IPS-15b (cell line): ENCODE measurements around the gene VSIG10L.

ENCODE experiments used
- H3K27me3 ChIP-seq: one replicate; pipeline ENCODE4 v1.6.1; 2013; ENCODE audit warnings: low read length; ENCODE audit not compliant: control insufficient read depth, insufficient read depth
- H3K36me3 ChIP-seq: one replicate; pipeline ENCODE4 v1.6.1; 2013; ENCODE audit warnings: low read length; ENCODE audit not compliant: control insufficient read depth, insufficient read depth
- H3K4me1 ChIP-seq: one replicate; pipeline ENCODE4 v1.6.1; 2013; ENCODE audit warnings: mild to moderate bottlenecking, low read length; ENCODE audit not compliant: control insufficient read depth, insufficient read depth
- H3K4me3 ChIP-seq: one replicate; pipeline ENCODE4 v1.5.1; 2013; ENCODE audit warnings: low read depth, low read length
- H3K9ac ChIP-seq: one replicate; pipeline ENCODE4 v1.6.1; 2013; ENCODE audit warnings: low read depth, mild to moderate bottlenecking, low read length
- H3K9me3 ChIP-seq: one replicate; pipeline ENCODE4 v1.6.1; 2013; ENCODE audit warnings: mild to moderate bottlenecking, low read length; ENCODE audit not compliant: control insufficient read depth, insufficient read depth

The VSIG10L gene

DNA sequence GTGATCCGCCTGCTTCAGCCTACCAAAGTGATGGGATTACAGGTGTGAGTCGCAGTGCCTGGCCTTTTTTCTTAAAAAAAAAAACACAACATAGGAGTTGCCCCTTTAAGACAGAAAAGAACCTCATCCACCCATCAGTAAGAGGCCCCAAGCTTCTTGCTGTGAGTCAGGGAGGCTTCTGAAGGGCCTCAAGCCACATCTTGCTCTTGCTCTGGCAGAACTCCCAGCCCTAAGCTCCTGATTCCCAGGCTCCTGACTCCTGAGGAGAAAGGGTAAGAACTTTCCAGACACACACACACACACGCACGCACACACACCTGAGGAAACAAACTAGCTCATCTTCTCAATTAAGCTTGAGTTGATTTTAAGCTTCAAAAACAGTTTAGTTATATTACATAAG is 17.4 kb upstream of the VSIG10L start:
- Histone ChIP-seq H3K27me3 (no peaks in the 10 kb centered on the region), H3K4me3 (no peak overlapping the region), H3K9ac (no peak overlapping the region), H3K9me3 (no peaks in the 10 kb centered on the region), H3K36me3 (no peaks in the 10 kb centered on the region), H3K4me1 (peaks cover 10% of the 10 kb centered on the region)

DNA sequence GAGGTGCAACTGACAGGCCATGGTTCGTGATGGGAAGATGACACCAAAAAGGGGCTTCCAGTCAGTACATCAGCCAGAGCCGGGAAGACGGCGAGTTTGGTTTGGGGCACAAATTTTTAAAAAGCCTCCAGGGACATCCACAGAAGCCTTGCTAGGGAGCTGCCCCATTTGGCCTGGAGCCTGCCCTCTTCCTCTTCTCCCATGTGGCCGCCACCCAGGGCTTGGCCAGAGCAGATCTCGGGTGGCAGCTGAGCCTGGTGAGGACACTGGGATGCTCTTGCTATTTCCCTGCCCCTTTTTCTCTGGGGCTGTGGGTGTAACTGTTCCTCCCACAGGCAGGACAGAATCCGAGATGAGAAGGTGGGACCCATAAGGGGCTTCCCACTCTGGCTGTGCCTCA is 16.0 kb upstream of the VSIG10L start:
- Histone ChIP-seq H3K4me3 (no peak overlapping the region), H3K9me3 (no peaks in the 10 kb centered on the region), H3K27me3 (no peaks in the 10 kb centered on the region), H3K36me3 (no peaks in the 10 kb centered on the region), H3K9ac (no peak overlapping the region), H3K4me1 (peaks cover 13% of the 10 kb centered on the region)

DNA sequence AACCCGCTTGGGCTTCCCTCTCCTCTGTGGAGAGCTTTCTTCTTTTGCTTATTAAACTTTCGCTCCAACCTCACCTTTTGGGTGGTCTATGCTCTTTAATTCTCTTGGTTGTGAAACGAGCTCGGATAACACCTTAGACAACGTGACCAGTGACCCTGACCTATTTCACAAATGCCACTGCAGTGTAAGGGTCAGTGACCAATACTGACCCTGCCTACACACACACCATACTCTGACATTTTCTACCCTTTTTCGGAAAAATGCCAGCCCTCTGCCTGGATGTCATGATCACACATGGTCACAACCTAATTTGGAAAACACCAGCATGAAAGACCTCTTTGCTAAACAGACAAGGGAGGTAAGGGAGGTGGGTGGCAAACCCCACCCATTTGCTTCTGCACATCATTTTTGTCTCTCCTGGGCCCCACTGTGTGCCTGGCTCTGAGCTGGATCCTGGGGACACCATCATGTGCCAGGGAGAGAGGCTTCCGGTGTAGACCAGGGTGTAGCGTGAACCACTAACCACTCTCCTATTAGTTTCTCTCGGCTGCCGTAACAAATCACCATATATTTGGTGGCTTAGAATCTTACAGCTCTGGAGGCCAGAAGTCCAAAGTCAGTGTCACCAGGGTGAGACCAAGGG is 14.3 kb upstream of the VSIG10L start:
- no peaks in the 10 kb centered on the region for H3K9me3 ChIP-seq
- H3K4me1 ChIP-seq, result peaks cover 9% of the 10 kb centered on the region
- H3K36me3 ChIP-seq, result peaks cover 2% of the 10 kb centered on the region
- H3K9ac ChIP-seq, result no peak overlapping the region
- no peaks in the 10 kb centered on the region for H3K27me3 ChIP-seq
- H3K4me3 ChIP-seq, result no peak overlapping the region

DNA sequence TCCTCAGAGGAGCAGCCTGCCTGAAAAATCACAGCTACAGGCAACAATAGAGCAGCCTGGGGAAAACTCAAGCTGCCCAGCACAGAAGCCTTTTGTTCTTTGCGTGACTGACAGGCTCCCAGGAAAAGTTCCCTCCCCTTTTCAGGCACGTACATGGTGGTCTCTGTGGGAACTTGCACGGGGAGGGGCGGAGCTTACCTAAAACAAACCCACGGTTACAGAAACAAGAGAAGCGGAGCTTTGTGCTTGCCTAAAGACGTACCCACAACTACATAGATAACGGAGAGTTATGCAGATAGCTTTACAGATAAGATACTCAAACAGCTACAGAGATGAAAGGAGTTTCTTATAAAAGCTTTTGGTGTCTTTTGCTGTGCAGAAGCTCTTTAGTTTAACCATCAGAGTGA is 12.8 kb upstream of the VSIG10L start:
- Histone ChIP-seq H3K4me1 (peaks cover 9% of the 10 kb centered on the region), H3K9ac (no peak overlapping the region), H3K36me3 (peaks cover 5% of the 10 kb centered on the region), H3K4me3 (no peak overlapping the region), H3K27me3 (no peaks in the 10 kb centered on the region), H3K9me3 (no peaks in the 10 kb centered on the region)

DNA sequence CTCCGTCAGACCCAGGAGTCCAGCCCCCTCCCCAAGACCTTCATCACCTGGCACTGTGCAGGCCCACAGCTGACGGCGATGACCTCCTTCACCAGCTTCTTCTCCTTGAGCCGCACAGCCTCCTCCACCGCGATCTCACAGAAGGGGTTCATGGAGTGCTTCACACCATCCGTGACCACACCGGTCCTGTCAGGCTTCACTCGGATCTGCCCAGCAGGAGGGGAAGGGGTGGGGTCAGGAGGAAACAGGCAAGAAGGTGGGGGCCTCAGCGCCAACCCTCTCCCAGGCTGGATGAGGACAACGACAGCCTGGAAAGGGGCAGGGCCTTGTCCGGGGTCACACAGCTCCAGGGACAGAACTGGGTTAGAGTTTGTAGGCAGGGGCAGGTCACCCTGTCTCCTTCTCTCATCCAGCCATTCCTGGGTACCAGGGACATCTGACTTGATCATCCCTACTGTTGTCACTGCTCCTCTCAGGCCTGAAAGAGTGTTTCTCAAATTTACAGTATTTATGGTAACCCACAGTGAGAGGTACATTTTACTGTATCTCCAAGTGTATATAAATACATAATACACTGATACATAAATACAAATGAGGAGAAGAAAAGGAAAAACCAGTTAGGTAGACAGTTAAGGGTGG is 12.3 kb upstream of the VSIG10L start:
- H3K4me1 ChIP-seq, result peaks cover 9% of the 10 kb centered on the region
- H3K4me3 ChIP-seq, result no peak overlapping the region
- no peak overlapping the region for H3K9ac ChIP-seq
- H3K27me3 ChIP-seq, result no peaks in the 10 kb centered on the region
- H3K36me3 ChIP-seq, result peaks cover 5% of the 10 kb centered on the region
- H3K9me3 ChIP-seq, result no peaks in the 10 kb centered on the region

DNA sequence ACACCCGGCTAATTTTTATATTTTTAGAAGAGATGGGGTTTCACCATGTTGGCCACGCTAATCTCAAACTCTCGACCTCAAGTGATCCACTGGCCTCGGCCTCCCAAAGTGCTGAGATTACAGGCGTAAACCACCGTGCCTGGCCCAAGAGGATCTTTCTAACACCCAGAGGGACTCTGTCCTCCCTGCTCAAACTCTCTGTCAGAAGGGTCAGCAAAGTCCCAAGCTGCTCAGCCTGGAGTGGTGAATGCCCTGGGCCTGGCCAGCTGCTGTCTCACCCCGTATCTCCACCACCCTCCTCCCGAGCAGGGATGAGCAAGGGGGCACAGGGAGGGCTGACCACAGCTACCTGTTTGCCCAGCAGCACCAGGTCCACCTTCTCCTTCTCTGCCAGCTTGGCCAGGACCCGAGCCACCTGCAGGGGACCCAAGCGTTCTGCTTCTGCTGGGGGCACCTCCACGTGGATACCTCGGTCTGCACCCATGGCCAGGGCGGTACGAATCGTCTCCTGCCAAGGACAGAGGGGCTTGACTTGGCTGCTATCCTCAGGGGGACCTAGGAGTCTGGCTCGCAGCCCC is 10.9 kb upstream of the VSIG10L start:
- no peak overlapping the region for H3K9ac ChIP-seq
- H3K9me3 ChIP-seq, result no peaks in the 10 kb centered on the region
- H3K4me1 ChIP-seq, result peaks cover 9% of the 10 kb centered on the region

DNA sequence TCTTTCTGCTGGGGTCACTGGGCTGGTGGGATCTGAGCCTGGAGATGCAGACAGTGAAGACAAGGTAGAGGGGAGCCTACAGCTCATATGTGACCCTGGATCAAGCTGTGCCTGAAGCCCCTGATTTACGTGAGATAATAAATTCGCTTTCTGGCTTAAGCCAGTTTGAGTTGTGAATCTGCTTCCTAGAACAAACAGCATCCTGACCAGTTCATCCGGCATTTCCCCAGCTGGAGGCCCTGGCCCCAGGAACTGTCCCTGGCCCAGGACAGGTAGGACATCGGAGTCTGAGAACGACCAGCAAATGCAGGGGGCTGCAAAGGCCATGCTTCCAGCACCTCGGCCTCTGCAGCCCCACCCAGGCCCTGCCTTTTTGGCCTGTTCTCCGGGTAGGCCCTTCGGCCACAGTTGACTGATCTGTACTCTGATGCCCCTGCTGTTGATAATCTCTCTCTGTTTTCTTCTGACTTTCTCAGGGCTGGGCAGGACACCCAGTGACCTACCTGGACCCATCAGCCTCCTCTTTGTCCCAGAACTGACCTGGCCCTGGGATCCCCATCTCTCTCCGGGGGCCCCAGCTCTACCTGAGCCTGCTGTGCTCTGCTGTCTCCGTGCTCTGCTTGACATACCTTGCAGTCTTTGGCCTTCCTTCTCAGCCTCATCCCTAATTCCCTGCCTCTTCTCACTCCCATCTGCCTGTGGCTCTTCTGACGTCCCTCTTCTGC is 9.5 kb upstream of the VSIG10L start:
- Histone ChIP-seq H3K4me3 (no peak overlapping the region), H3K36me3 (peaks cover 5% of the 10 kb centered on the region)

More for the DNA sequence above, 10.9 kb upstream of the VSIG10L start:
- Histone ChIP-seq H3K4me3 (no peak overlapping the region), H3K36me3 (peaks cover 5% of the 10 kb centered on the region), H3K27me3 (no peaks in the 10 kb centered on the region)

DNA sequence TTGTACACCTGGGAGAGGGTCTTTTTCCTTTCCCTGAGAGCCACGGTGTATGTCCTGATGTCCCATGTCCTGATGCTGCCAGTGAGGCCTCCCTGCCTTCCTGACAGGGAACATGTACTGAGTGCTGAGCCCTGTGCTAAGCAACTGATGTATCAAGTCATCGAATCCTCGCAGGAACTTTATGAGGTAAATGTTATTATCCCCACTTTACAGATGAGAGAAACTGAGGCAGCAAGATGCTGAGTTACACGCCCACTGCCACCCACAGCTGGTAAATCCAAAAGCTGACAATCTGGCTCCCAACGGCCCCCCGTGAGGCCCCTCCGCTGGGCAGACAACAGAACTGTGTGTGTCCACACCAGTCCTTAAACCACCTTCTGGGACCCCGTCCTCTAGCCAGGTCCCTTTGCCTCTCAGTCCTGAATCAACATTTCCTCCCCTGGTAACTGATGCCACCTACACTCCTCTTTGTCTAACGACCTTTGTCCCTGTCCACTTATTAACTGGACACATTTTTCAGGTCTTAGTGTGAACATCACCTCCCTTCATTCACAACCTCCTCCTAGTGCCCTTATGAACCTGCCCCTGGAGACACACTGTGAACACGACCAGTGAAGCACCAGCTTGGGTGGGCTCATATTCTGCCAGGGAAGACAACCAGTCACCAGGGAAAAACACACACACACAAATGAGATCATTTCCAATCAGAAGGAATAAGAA is 5.4 kb upstream of the VSIG10L start:
- Histone ChIP-seq H3K4me3 (no peak overlapping the region), H3K9ac (no peak overlapping the region), H3K36me3 (peaks cover 5% of the 10 kb centered on the region), H3K9me3 (no peaks in the 10 kb centered on the region), H3K27me3 (no peaks in the 10 kb centered on the region), H3K4me1 (peaks cover 3% of the 10 kb centered on the region)

More for the DNA sequence above, 9.5 kb upstream of the VSIG10L start:
- Histone ChIP-seq H3K27me3 (no peaks in the 10 kb centered on the region), H3K9me3 (no peaks in the 10 kb centered on the region), H3K9ac (no peak overlapping the region), H3K4me1 (peaks cover 9% of the 10 kb centered on the region)

DNA sequence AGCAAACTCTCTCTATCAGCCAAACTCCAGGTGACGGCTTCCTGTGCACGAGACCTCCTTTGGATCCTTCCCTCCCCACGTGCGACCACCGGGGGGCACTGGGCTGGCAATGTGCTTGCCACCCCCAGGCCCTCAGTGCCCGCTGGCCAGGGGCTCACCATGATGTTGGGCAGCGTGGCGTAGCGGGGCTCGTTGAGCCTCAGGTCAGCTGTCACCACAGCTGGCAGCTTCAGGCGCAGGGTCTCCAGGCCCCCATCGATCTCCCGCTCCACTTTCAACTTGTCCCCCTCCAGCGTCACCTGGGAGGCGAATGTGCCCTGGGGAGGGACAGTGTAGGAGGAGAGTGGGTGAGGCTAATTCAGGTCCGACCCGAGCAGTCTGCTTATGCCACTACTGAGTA is 4.8 kb upstream of the VSIG10L start:
- peaks cover 7% of the 10 kb centered on the region for H3K4me1 ChIP-seq
- no peak overlapping the region for H3K4me3 ChIP-seq
- peaks cover 2% of the 10 kb centered on the region for H3K27me3 ChIP-seq
- peaks cover 5% of the 10 kb centered on the region for H3K36me3 ChIP-seq
- no peak overlapping the region for H3K9ac ChIP-seq
- H3K9me3 ChIP-seq, result no peaks in the 10 kb centered on the region

DNA sequence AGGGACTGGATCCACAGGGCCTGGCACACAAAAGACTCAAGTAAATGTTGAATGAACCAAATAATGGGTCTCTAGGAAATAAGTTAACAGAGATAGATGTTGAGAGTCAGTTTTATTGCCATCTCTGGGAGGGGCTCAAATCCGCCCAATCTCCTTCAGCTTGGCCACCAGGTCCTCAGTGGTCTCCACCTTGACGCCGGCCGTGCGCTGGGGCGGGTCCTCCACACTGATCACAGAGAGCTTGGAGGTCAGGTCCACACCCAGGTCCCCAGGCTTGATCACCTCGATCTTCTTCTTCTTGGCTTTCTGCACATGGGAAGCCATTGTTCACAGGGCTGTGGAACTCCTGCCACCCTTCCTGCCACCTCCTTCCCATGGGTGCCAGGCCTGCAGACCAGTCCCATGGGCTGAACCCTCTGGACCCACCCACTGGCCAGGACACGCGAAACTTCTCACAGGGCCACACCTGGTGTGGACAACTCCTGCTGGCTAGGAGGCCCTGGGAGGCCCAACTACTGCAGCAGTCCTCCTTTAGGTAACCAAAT is 3.2 kb upstream of the VSIG10L start:
- H3K36me3 ChIP-seq, result no peaks in the 10 kb centered on the region
- H3K4me3 ChIP-seq, result no peak overlapping the region
- H3K27me3 ChIP-seq, result peaks cover 9% of the 10 kb centered on the region
- peaks cover 7% of the 10 kb centered on the region for H3K4me1 ChIP-seq
- H3K9me3 ChIP-seq, result no peaks in the 10 kb centered on the region
- no peak overlapping the region for H3K9ac ChIP-seq
